ENCODE data around the gene EYA4.

DNA sequence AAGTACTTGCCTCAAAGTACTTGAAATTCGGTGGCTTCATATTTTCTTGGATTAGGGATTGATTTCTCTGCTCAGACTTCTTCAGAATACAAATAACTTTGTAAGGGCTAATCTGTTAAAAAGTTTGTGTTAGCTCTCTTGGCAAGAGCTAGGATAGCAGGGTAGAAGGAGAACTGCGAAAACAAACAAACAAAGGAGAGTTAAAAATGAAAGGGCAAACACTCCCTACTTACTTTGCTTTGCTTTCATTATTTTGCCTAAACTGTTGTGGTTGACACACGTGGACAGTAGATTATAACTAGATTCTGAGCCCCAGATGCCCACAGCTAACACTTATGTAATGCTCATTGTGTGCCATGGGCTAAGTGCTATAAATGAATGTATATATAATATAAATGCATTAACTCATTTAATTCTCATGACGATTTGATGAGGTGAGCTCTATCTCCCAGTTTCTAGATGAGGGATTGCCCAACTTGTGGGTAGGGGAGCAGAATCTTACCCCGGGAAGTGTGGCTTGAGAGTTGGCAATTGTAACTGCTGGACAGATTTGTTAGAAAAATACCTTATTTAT, 48.7 kb downstream of the EYA4 start:
- TF ChIP-seq EZH2 (IDR thresholded peaks at IDR 0.05; ENCODE audit: insufficient read depth, low read length), result no peak
- TF ChIP-seq, protein P1, sequence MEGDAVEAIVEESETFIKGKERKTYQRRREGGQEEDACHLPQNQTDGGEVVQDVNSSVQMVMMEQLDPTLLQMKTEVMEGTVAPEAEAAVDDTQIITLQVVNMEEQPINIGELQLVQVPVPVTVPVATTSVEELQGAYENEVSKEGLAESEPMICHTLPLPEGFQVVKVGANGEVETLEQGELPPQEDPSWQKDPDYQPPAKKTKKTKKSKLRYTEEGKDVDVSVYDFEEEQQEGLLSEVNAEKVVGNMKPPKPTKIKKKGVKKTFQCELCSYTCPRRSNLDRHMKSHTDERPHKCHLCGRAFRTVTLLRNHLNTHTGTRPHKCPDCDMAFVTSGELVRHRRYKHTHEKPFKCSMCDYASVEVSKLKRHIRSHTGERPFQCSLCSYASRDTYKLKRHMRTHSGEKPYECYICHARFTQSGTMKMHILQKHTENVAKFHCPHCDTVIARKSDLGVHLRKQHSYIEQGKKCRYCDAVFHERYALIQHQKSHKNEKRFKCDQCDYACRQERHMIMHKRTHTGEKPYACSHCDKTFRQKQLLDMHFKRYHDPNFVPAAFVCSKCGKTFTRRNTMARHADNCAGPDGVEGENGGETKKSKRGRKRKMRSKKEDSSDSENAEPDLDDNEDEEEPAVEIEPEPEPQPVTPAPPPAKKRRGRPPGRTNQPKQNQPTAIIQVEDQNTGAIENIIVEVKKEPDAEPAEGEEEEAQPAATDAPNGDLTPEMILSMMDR (IDR thresholded peaks at IDR 0.05; ENCODE audit: insufficient read depth, low read depth, low read length), result no peak
